AG09319 (cell line): ENCODE data around the gene ACBD6.
"Not testable (repeated sequence)": the region's sequence is repeated elsewhere in the genome, so short reads cannot be mapped to it uniquely, and the experiment has no call there.

Experiments
- DNase-seq: peaks from one replicate; pipeline ENCODE4 v3.0.0-alpha.2; 2010; ENCODE audit warnings: low read depth; ENCODE audit errors: extremely low read depth
- TF ChIP-seq, protein P1 (sequence below): IDR thresholded peaks from 2 replicates; pipeline ENCODE4 v1.5.1; 2011; ENCODE audit warnings: low read depth, mild to moderate bottlenecking, inconsistent platforms, low read length, moderate library complexity

Gene ACBD6, protein sequence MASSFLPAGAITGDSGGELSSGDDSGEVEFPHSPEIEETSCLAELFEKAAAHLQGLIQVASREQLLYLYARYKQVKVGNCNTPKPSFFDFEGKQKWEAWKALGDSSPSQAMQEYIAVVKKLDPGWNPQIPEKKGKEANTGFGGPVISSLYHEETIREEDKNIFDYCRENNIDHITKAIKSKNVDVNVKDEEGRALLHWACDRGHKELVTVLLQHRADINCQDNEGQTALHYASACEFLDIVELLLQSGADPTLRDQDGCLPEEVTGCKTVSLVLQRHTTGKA

DNA sequence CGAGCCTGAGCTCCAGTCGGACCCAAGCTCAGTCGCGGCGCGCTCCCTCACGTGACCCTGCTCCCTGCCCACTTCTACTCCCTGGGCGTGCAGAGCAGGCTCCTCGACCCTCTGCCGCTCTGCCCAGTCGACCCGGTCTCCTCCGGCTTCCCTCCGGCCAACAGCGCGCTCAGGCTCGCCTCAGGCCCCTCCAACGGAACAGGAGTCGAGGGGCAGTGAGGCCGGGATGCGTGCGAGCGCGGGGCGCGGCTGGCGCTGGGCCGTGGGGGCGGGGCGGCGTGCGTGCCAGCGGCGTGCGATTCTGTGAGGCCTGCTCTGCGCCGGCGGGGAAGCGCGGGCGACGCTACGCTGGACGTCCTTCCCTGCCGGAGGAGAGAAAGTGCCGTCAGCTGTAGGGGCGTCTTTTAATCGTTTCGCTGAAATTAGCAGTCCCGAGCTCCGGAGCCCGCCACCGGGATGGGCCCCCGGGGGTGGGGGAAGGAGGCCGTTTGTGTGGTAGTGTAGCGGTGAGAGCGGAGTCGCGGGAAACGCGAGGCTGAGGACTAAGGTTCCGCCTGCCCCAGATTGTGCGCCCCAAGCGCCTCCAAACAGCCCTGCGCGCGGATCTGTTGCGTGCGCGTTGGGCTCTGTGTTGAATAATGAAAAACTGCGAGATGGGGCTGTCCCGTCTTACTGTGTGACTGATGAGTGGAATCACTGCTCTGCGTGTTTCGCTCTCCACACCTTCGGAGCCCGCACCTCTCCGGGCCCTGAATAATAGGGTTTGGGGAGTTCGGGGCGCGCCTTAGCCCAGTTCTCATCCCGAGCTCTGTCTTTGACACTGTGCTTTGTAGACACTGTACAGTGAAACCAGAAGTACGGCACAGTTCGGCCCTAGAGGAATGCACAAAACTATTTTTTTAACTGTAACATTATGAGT lies at the start of gene ACBD6:
ACBD6 (minus strand) TSS at position 217 of the 919 bp plus-strand sequence. CDS start 311 bp downstream, outside the sequence.
- TF ChIP-seq, protein P1, sequence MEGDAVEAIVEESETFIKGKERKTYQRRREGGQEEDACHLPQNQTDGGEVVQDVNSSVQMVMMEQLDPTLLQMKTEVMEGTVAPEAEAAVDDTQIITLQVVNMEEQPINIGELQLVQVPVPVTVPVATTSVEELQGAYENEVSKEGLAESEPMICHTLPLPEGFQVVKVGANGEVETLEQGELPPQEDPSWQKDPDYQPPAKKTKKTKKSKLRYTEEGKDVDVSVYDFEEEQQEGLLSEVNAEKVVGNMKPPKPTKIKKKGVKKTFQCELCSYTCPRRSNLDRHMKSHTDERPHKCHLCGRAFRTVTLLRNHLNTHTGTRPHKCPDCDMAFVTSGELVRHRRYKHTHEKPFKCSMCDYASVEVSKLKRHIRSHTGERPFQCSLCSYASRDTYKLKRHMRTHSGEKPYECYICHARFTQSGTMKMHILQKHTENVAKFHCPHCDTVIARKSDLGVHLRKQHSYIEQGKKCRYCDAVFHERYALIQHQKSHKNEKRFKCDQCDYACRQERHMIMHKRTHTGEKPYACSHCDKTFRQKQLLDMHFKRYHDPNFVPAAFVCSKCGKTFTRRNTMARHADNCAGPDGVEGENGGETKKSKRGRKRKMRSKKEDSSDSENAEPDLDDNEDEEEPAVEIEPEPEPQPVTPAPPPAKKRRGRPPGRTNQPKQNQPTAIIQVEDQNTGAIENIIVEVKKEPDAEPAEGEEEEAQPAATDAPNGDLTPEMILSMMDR: no peak; the same call in none of the 2 replicates
- DNase-seq: peak; percentile 67

DNA sequence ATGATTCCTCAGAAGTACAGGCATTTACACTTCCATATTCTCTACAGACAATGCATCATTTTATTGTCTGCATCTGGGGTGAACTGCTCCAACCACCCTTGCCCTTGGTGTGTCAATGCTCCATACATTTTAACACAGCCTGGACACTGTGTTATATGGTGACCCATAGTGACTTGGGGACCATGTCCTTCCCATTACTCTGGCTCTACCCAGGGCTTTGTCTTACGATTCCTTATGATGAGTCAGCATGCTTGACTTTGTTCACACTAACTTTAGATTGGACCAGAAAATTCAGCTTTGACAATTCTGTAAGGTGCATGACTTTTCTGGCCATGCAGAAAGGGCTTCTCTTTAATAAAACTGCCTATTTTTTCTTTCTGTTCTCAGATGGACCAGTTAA lies 49.6 kb upstream of the ACBD6 start:
- DNase-seq: no peak
- TF ChIP-seq, protein P1: no peak

DNA sequence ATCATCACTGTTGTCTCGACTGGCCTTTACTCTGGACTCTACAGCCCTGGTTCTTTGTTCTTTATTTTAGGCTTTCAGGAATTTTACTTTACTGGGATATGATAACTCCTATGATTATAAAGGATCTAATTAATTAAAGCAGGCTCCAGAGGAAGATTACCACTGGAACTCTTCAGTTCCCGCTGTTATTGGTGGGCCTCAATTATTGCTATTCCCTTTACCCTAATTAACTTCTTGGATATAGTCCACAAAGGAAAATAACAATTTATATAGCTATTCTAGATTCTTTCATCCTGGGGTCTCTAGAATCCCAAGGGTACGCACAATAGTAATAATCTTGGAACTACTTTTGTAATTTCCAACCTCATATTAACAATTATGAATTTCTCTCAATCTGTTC lies 47.9 kb upstream of the ACBD6 start:
- TF ChIP-seq, protein P1: no peak
- DNase-seq: no peak

DNA sequence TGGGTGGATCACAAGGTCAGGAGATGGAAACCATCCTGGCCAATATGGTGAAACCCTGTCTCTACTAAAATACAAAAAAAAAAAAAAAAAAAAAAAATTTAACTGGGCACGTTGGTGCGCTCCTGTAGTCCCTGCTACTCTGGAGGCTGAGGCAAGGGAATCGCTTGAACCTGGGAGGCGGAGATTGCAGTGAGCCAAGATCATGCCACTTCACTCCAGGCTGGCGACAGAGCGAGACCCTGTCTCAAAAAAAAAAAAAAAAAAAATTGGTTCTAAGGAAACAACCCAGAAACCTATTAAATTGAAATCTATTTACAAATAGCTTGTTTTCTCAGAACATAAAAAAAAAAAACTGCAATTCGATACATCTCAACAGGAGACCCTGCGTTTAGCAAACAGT lies 47.4 kb upstream of the ACBD6 start:
- DNase-seq: not testable (repeated sequence)

DNA sequence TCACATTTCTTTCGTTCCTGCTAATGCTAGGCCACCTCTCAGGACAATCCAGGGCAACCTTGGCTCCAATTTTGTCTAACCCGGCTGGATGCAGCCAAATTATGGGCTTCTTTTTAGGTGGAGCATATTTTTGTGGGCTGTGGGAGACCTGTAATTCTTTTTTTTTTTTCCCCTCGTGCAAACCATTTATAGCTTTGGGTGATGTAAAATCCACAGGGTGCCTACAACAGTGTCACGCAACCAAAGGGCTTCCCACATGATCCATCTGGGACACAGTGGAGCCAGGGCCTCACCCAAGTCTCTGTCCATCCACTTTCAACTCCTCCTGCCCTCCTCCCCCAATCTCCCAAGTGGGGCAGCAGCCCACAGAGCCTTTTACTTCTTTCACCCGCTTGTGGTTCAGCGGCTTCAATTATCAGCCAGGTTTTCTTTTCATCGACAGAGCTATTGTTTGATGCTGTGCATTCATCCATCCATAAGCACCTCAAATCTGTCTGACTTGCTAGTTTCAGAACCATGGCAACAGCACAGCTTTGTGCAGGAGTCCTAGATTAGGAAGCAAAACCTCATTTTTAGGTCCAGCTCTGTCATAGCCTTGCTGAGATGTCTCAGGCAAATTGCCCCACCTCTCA lies 46.4 kb upstream of the ACBD6 start:
- DNase-seq: no peak
- TF ChIP-seq, protein P1: no peak

DNA sequence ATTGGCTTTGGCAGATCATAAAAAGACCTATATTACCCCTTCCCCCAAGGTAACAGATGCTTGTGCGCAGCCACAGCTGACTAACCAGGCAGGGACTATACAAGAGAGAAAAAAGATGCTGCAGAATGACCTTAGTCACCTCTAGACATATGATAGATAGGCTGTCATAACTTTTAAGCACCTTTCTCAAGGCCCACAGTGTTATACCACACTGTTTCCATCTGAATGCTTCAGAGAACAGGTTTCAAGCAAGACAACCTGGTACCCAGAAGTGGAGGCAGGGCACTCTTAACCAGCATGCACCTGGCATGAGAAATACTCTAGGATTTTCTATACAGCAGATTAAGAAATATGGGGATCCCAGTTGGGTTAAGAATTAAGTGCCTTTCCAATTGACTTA lies 43.6 kb upstream of the ACBD6 start:
- no peak for DNase-seq
- TF ChIP-seq, protein P1: no peak

DNA sequence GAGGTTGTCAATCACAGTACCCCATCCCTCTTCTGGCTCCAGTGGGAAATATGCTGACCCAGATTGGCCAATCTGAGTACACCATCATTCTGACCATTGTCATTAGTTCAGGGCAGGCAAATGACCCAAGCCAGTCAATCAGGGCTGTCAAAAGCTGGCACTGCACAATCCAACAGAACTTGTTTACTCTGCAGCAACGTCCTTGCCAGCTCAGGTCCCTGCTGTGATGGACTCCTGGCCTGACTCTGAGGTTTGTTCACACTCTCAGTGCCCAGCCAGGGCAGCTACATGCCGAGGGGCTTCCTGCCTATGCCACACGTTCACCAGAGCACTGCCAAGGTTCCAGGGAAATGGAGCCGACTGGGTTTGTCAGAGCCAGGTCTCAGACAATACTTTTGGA lies 41.7 kb upstream of the ACBD6 start:
- TF ChIP-seq, protein P1: no peak
- DNase-seq: no peak
